HepG2 (cell line): ENCODE results near the gene SLC22A7. TPM values are rescaled to one million over a fixed set of nuclear protein-coding genes. Genes with fewer than 3 reads are reported as not detected.

Experiments used
- ASH2L ChIP-seq: fragments of 300-600, 200-600 bp; sonication (generic); IDR thresholded peaks from 2 replicates; pipeline ENCODE4 v1.7.0; 2017; ENCODE audit warnings: low read depth, mild to moderate bottlenecking, moderate library complexity, mixed read lengths, low read length; ENCODE audit not compliant: insufficient read length
- ATF5 ChIP-seq: sonication (generic); formaldehyde crosslinking; IDR thresholded peaks from 2 replicates; pipeline ENCODE4 v1.4.0; 2020; ENCODE audit warnings: mild to moderate bottlenecking, low read depth, missing genetic modification reagents
- JUNB ChIP-seq: sonication (generic); formaldehyde crosslinking; IDR thresholded peaks from 2 replicates; pipeline ENCODE4 v1.8.0; 2022; ENCODE audit warnings: missing genetic modification reagents, mild to moderate bottlenecking, borderline replicate concordance
- MIER3 ChIP-seq: IDR thresholded peaks from 2 replicates; pipeline ENCODE4 v1.6.1; 2016; ENCODE audit warnings: missing compliant biosample characterization, borderline replicate concordance
- MXD4 ChIP-seq: IDR thresholded peaks from 2 replicates; pipeline ENCODE4 v1.6.1; 2016; ENCODE audit warnings: mild to moderate bottlenecking, missing biosample characterization, missing genetic modification reagents
- NFIB ChIP-seq: sonication (generic); formaldehyde crosslinking; IDR thresholded peaks from 2 replicates; pipeline ENCODE4 v1.9.0; 2021; ENCODE audit warnings: missing genetic modification reagents, mild to moderate bottlenecking, borderline replicate concordance
- POLR2G ChIP-seq: fragments of 200-400 bp; formaldehyde crosslinking; IDR thresholded peaks from 2 replicates; pipeline ENCODE4 v1.6.1; 2018; ENCODE audit warnings: mild to moderate bottlenecking, low read depth, low read length, moderate library complexity
- SALL2 ChIP-seq: sonication (generic); formaldehyde crosslinking; IDR thresholded peaks from 2 replicates; pipeline ENCODE4 v1.8.1; 2023; ENCODE audit warnings: mild to moderate bottlenecking, missing genetic modification reagents, inconsistent platforms
- TBP ChIP-seq: sonication (generic); formaldehyde crosslinking; IDR thresholded peaks from 2 replicates; pipeline ENCODE4 v1.5.0; 2020; ENCODE audit warnings: missing genetic modification reagents
- TCF12 ChIP-seq, 2 experiments: fragments of 450-650 bp in 1 of 2; sonication (generic) in 1 of 2; formaldehyde crosslinking in 1 of 2; IDR thresholded peaks; 2 replicates each; pipeline versions ENCODE4 v1.6.1 to v1.8.0; 2017 to 2022; ENCODE audit warnings: antibody characterized with exemption in 1 of 2, mild to moderate bottlenecking in 1 of 2, missing genetic modification reagents in 1 of 2, moderate library complexity in 1 of 2
- ZBTB10 ChIP-seq: sonication (generic); formaldehyde crosslinking; IDR thresholded peaks from 2 replicates; pipeline ENCODE4 v1.4.0; 2020; ENCODE audit warnings: missing genetic modification reagents, borderline replicate concordance
- ZKSCAN8 ChIP-seq: IDR thresholded peaks from 2 replicates; pipeline ENCODE4 v1.6.1; 2016; ENCODE audit warnings: borderline replicate concordance, missing genetic modification reagents, missing compliant biosample characterization
- ZNF318 ChIP-seq: sonication (generic); formaldehyde crosslinking; IDR thresholded peaks from 2 replicates; pipeline ENCODE4 v1.4.0; 2020; ENCODE audit warnings: mild to moderate bottlenecking, missing genetic modification reagents
- ZNF44 ChIP-seq: sonication (generic); formaldehyde crosslinking; IDR thresholded peaks from 2 replicates; pipeline ENCODE4 v1.5.1; 2020; ENCODE audit warnings: mild to moderate bottlenecking, missing genetic modification reagents
- ZNF446 ChIP-seq: sonication (generic); formaldehyde crosslinking; IDR thresholded peaks from 2 replicates; pipeline ENCODE4 v1.5.0; 2020; ENCODE audit warnings: mild to moderate bottlenecking, missing genetic modification reagents
- ZNF510 ChIP-seq: sonication (generic); formaldehyde crosslinking; IDR thresholded peaks from 2 replicates; pipeline ENCODE4 v1.4.0; 2020; ENCODE audit warnings: low read depth, mild to moderate bottlenecking, missing genetic modification reagents
- ZNF879 ChIP-seq: sonication (generic); formaldehyde crosslinking; IDR thresholded peaks from 2 replicates; pipeline ENCODE4 v1.8.1; 2023; ENCODE audit warnings: missing genetic modification reagents
- polyA plus RNA-seq, 8 experiments: library from polyadenylated mRNA; depleted of rRNA in 3 of 8; stranded (reverse) in 7 of 8; unstranded in 1 of 8; fragments of >200 nt; fragmentation: Illumina TruSeq in 4 of 8; extraction: Trizol in 4 of 8; gene quantifications; 2 replicates each; pipeline versions ENCODE4 v1.2.1 to v1.2.3, GENCODE V29; 2011 to 2016; ENCODE audit warnings: low read depth in 4 of 8, missing spikeins in 1 of 8, mixed read lengths in 1 of 8; ENCODE audit not compliant: insufficient read depth in 1 of 8
- total RNA-seq, 5 experiments: library from RNA; depleted of rRNA; stranded (reverse); fragments of >200 nt; fragmentation: Illumina TruSeq; extraction: Trizol; gene quantifications; 2 replicates each; pipeline ENCODE4 v1.2.3, GENCODE V29; 2016; ENCODE audit warnings: low read depth in 1 of 5

SLC22A7 gene
- total and polyA plus RNA-seq, 2 of the 13 experiments (the other 11 are each of a cell fraction or from before 2014, with no cell fraction given): 5.3 to 22.6 TPM

GRCh38 chr6:43274916-43275597 lies 23.0 kb upstream of the SLC22A7 start (continued):
- TF ChIP-seq ASH2L: peak; percentile 99
- 0 out of 2 replicates have a peak, but pooled peaks have one; percentile 77 for TF ChIP-seq ZNF446 (CRISPR knock-in tag)
- 0 out of 2 replicates have a peak, but pooled peaks have one; percentile 58 for TF ChIP-seq ZNF318 (CRISPR knock-in tag)
- peak; percentile 99 for TF ChIP-seq ZBTB10 (CRISPR knock-in tag)
- TF ChIP-seq JUNB (CRISPR knock-in tag): no peak
- 0 out of 2 replicates have a peak, but pooled peaks have one; percentile 48 for TF ChIP-seq ZNF44 (CRISPR knock-in tag)
- peak; percentile 78 for TF ChIP-seq POLR2G
- peak; percentile 50; the same call in 1 of the 2 replicates for TF ChIP-seq SALL2 (CRISPR knock-in tag)
- no peak for TF ChIP-seq TBP (CRISPR knock-in tag)
- peak; percentile 81; the same call in 1 of the 2 replicates for TF ChIP-seq ZNF510 (CRISPR knock-in tag)
- no peak for TF ChIP-seq TCF12 (IDR thresholded peaks at IDR 0.05)
- peak; percentile 96 for TF ChIP-seq TCF12 (CRISPR knock-in tag; IDR thresholded peaks at IDR 0.05)
- TF ChIP-seq ZKSCAN8: 0 out of 2 replicates have a peak, but pooled peaks have one; percentile 42
- no peak for TF ChIP-seq MXD4 (CRISPR knock-in tag)
- no peak for TF ChIP-seq NFIB (CRISPR knock-in tag)
- TF ChIP-seq MIER3 (CRISPR knock-in tag): no peak
- TF ChIP-seq ATF5 (CRISPR knock-in tag): peak; percentile 98
- no peak for TF ChIP-seq ZNF879 (CRISPR knock-in tag)
